ENCODE results near the gene FMNL2. TPM values are rescaled to one million over a fixed set of nuclear protein-coding genes. Genes with fewer than 3 reads are reported as not detected.

Gene FMNL2
- total RNA-seq, 2 experiments from 2014 or later = 2.2 TPM

DNA sequence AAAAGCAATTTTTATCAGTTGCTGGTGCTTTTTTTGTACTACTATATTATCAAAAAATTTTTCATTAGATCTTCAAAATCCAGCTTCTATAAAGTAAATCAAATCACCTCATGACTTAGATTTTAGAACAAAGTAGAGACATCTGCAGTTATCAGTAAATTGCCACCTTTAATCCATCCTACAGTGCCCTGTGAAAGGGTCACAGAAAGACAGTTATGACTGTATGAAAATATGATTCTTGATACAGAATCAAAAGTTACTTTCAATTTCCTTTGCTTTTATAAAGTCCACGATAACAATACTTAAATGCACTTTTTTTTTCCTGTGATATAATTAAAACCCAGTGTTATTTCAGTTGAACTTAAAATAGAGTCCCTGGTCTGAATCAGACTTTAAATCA, 320.9 kb downstream of the FMNL2 start:
- Mint-ChIP-seq H3K4me3 (no peak overlapping the region), H3K4me1 (ENCODE audit: low read depth) (peaks cover 17% of the 10 kb centered on the region), H3K27ac (no peak overlapping the region), H3K27me3 (no peaks in the 10 kb centered on the region), H3K36me3 (peaks cover 33% of the 10 kb centered on the region), H3K9me3 (no peaks in the 10 kb centered on the region)
- DNase-seq = no peak
- ChIA-PET POLR2A (interaction anchor here (0.6 kb wide), 1 partner anchor 1083 kb away, joined by 3 read pairs; no protein-coding TSS in a partner anchor), CTCF (no interaction called here)
- intact Hi-C loops (cut with micrococcal nuclease) = no loop called here

DNA sequence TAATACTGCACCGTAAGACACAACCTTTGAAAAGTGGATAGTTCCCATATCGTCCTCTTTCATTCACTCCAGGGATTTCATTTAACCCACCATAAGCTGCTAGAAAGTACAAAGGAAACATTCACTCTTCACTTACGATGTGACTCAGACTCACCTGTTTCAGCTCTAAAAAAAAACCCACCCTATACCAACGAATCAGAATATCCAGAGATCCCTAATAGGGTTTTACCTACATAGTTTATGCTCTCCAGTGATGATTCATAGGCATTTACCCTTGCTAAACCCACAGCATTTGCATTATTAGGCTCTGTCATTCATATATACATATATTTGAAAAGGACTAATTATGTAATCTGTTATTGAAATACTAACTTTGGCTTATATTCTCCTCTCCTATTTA, 322.1 kb downstream of the FMNL2 start:
- POLR2A ChIA-PET = no interaction called here
- no peak for DNase-seq
- intact Hi-C loops (cut with micrococcal nuclease) = no loop called here
- CTCF ChIA-PET = no interaction called here
- Mint-ChIP-seq H3K27ac (peak overlapping the region; percentile 6), H3K27me3 (no peaks in the 10 kb centered on the region), H3K4me3 (no peak overlapping the region), H3K36me3 (peaks cover 35% of the 10 kb centered on the region), H3K9me3 (no peaks in the 10 kb centered on the region), H3K4me1 (ENCODE audit: low read depth) (peaks cover 17% of the 10 kb centered on the region)

DNA sequence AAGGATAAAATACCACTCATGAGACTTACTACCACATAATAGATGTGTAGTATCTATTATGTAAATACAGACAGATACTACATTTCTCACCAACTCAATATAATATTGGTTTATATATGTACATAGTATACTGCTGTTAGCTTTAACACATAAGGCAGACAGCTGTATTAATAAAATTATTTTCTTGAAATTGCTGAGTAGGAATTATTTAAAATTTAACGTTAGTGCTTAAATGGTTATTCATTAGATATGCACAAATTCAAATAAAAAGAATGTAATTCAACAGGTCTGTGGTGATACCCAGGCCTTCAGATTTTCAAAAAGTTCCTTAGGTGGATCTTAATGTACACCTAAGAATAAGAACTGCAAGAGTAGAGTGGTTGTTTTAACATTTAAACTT, 323.2 kb downstream of the FMNL2 start:
- Mint-ChIP-seq H3K27me3 (no peaks in the 10 kb centered on the region), H3K4me3 (no peak overlapping the region), H3K27ac (no peak overlapping the region), H3K4me1 (ENCODE audit: low read depth) (peaks cover 17% of the 10 kb centered on the region), H3K36me3 (peaks cover 35% of the 10 kb centered on the region), H3K9me3 (no peaks in the 10 kb centered on the region)
- intact Hi-C loops (cut with micrococcal nuclease) = no loop called here
- no peak for DNase-seq
- CTCF ChIA-PET = interaction anchor here (0.8 kb wide), 1 partner anchor 22 kb away, joined by 3 read pairs; no protein-coding TSS in a partner anchor
- POLR2A ChIA-PET = no interaction called here

DNA sequence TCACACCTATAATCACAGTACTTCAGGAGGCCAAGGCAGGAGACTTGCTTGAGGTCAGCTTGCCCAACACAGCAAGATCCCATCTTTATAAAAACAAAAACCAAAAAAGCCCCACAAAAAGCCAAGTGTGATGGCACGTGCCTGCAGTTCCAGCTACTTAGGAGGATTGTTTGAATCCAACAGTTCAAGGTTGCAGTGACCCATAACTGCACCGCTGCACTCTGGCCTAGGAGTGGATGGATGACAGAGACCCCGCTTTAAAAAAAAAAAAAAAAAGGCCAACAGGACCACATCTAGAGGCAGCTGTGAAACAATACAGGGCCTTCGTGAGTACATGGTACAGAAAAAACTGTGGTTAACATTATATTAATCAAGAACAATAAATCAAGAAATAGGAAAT, 326.1 kb downstream of the FMNL2 start:
- peaks cover 14% of the 10 kb centered on the region for H3K4me1 Mint-ChIP-seq (ENCODE audit: low read depth)

DNA sequence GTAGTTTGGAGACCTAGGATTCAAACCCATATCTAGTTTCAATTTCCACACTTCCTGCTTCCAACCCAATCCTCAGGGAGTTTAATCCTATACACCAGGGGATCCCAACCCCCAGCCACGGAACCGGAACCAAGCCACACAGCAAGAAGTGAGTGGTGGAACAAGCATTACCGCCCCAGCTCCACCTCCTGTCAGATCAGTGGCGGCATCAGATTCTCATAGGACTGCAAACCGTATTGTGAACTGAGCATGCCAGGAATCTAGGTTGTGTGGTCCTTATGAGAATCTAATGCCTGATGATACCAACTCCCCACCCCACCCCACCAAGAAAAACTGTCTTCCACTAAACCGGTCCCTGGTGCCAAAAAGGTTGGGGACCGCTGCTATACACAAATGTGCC, 329.8 kb downstream of the FMNL2 start:
- Mint-ChIP-seq H3K27ac (no peak overlapping the region), H3K4me1 (ENCODE audit: low read depth) (no peaks in the 10 kb centered on the region), H3K4me3 (no peak overlapping the region), H3K27me3 (no peaks in the 10 kb centered on the region), H3K36me3 (peaks cover 56% of the 10 kb centered on the region), H3K9me3 (no peaks in the 10 kb centered on the region)
- DNase-seq = no peak
- POLR2A ChIA-PET = no interaction called here
- CTCF ChIA-PET = no interaction called here
- intact Hi-C loops (cut with micrococcal nuclease) = no loop called here

More for the DNA sequence above, 326.1 kb downstream of the FMNL2 start:
- Mint-ChIP-seq H3K36me3 (peaks cover 50% of the 10 kb centered on the region), H3K27me3 (no peaks in the 10 kb centered on the region), H3K4me3 (no peak overlapping the region), H3K27ac (no peak overlapping the region), H3K9me3 (no peaks in the 10 kb centered on the region)
- CTCF ChIA-PET = no interaction called here
- intact Hi-C loops (cut with micrococcal nuclease) = no loop called here
- POLR2A ChIA-PET = interaction anchor here (0.6 kb wide), 1 partner anchor 1204 kb away, joined by 3 read pairs; no protein-coding TSS in a partner anchor
- DNase-seq = no peak

DNA sequence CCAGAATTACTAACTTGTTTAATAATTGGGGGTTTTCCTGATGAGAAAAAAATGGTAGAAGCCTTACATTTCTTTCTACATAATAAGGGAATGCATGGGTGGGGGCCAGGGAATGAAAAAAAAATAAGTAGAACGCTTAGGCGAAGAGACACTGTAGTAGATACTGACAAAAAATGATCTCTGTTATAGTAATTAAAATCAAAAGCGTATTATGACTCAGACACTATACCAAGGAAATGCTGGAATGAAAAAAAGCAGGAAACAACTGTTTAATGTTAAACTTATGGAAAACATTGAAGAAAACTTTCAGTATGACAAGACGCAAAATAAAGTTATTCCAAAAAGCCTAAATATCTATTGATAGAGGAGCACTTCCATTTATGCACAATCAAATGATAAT, 339.4 kb downstream of the FMNL2 start:
- H3K9me3 Mint-ChIP-seq = no peaks in the 10 kb centered on the region
- H3K27me3 Mint-ChIP-seq = no peaks in the 10 kb centered on the region
- H3K27ac Mint-ChIP-seq = no peak overlapping the region
- H3K4me1 Mint-ChIP-seq (ENCODE audit: low read depth) = peaks cover 10% of the 10 kb centered on the region
- POLR2A ChIA-PET = no interaction called here
- H3K36me3 Mint-ChIP-seq = peaks cover 33% of the 10 kb centered on the region
- no peak for DNase-seq
- intact Hi-C loops (cut with micrococcal nuclease) = no loop called here
- no peak overlapping the region for H3K4me3 Mint-ChIP-seq
- CTCF ChIA-PET = interaction anchor here (0.5 kb wide), 1 partner anchor 76 kb away, joined by 3 read pairs; no protein-coding TSS in a partner anchor

DNA sequence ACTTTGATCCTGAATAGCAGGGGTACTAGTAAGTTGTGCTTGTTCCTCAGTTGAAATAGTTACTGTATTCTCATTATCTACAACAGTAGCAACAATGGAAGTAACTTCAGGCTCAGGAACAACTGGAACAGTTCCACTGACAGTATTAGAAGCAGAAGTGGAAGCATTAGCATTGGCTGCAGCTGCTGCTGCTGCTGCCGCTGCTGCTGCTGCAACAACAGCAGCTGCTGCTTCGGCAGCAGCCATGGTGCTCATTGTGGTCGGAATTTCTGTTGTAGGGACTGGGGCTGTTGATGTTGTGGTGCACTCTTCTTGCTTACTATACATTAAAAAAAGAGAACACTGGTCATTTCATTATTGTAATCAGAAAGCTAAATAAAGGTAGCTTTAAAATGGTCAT, 341.5 kb downstream of the FMNL2 start:
- H3K27ac Mint-ChIP-seq = no peak overlapping the region
- ChIA-PET POLR2A (no interaction called here), CTCF (interaction anchor here (0.8 to 1.5 kb wide), 2 partner anchors 39 to 64 kb away, joined by 3 to 4 read pairs; no protein-coding TSS in a partner anchor)
- no peaks in the 10 kb centered on the region for H3K9me3 Mint-ChIP-seq
- H3K4me1 Mint-ChIP-seq (ENCODE audit: low read depth) = peaks cover 10% of the 10 kb centered on the region
- no peak for DNase-seq
- H3K36me3 Mint-ChIP-seq = peaks cover 34% of the 10 kb centered on the region
- H3K4me3 Mint-ChIP-seq = no peak overlapping the region
- no peaks in the 10 kb centered on the region for H3K27me3 Mint-ChIP-seq
- intact Hi-C loops (cut with micrococcal nuclease) = loop anchor here (5.0 kb wide), 1 partner anchor 41 kb away; the partner anchor contains the start of genes ARL6IP6 and PRPF40A

DNA sequence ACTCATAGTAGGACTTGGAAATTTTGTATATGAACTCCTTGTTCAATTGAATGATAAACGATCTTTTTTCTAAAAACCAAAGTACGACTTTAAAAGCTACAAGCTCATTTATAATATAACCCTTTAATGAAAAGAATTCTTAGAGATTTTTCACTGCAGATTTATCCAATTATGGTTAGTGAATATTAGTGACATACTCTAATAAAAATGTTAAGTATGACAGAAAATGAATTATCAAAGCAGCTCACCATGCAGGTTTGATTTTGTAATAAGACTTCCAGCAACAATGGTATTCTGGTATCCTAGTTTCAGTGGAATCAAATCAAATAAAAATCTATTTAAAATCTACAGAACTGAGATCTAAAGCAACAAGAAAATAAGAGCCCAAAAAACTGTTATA, 343.8 kb downstream of the FMNL2 start:
- Mint-ChIP-seq H3K4me3 (no peak overlapping the region), H3K9me3 (no peaks in the 10 kb centered on the region), H3K36me3 (peaks cover 35% of the 10 kb centered on the region), H3K27me3 (no peaks in the 10 kb centered on the region), H3K27ac (no peak overlapping the region), H3K4me1 (ENCODE audit: low read depth) (peaks cover 22% of the 10 kb centered on the region)
- POLR2A ChIA-PET = no interaction called here
- intact Hi-C loops (cut with micrococcal nuclease) = loop anchor here (5.0 kb wide), 1 partner anchor 38 kb away; the partner anchor contains the start of genes ARL6IP6 and PRPF40A
- DNase-seq = no peak
- CTCF ChIA-PET = no interaction called here

DNA sequence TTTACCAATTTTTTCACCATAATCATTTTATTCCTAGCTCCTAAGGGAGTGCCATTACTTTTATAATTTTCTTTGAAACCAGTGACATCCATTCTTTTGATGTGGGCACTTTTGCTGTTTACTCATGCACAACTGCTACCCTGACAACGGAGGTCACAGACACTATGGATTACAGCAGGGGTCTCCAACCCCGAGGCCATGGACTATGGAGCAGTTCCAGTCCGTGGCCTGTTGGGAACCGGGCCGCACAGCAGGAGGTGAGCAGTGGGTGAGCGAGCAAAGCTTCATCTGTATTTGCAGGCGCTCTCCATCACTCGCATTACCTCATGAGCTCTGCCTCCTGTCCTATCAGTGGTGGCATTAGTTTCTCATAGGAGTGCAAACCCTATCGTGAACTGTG, 347.7 kb downstream of the FMNL2 start:
- no peaks in the 10 kb centered on the region for H3K27me3 Mint-ChIP-seq
- ChIA-PET POLR2A (no interaction called here), CTCF (no interaction called here)
- no peak overlapping the region for H3K27ac Mint-ChIP-seq
- intact Hi-C loops (cut with micrococcal nuclease) = no loop called here
- DNase-seq = no peak
- H3K36me3 Mint-ChIP-seq = peaks cover 31% of the 10 kb centered on the region
- no peaks in the 10 kb centered on the region for H3K9me3 Mint-ChIP-seq
- H3K4me3 Mint-ChIP-seq = no peak overlapping the region
- H3K4me1 Mint-ChIP-seq (ENCODE audit: low read depth) = peaks cover 33% of the 10 kb centered on the region

DNA sequence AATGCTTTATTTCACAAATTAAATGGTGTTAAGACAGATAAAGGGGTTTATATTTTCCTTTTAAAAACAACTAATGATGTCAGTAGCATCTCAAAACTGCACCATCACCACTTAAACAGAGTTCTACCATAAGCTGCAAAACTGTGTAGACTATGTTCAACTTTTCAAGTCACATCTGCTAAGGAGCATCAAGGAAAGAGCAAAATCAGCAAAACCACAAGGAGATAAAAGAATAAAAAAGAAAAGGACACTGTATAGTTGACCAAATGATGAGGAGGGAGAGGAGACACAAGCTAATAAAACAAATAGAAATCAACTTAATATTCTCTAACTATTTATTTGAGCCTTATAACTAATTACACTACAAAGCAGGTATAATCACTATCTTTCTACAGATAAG, 348.4 kb downstream of the FMNL2 start:
- no peak overlapping the region for H3K27ac Mint-ChIP-seq
- H3K4me1 Mint-ChIP-seq (ENCODE audit: low read depth) = peaks cover 33% of the 10 kb centered on the region
- no peak for DNase-seq
- no peak overlapping the region for H3K4me3 Mint-ChIP-seq
- intact Hi-C loops (cut with micrococcal nuclease) = no loop called here
- H3K36me3 Mint-ChIP-seq = peaks cover 31% of the 10 kb centered on the region
- ChIA-PET CTCF (no interaction called here), POLR2A (no interaction called here)
- H3K9me3 Mint-ChIP-seq = no peaks in the 10 kb centered on the region
- H3K27me3 Mint-ChIP-seq = no peaks in the 10 kb centered on the region

DNA sequence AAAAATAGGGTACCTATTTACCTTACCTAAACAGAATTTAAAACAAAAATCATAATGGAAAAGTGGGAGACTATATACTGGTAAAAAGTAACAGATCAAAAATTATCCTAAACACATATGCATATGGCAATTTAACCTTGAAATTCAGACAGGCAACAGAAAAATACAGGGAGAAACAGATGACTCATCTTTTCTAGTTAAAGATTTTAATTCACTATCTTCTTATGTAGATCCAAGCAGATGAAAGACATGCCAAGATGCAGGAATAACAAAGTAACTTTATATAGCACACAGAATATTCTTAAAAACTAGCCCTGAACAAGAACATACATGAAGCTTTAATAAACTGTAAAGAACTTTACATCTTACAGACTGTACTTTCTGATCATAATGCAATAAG, 351.3 kb downstream of the FMNL2 start:
- CTCF ChIA-PET = no interaction called here

DNA sequence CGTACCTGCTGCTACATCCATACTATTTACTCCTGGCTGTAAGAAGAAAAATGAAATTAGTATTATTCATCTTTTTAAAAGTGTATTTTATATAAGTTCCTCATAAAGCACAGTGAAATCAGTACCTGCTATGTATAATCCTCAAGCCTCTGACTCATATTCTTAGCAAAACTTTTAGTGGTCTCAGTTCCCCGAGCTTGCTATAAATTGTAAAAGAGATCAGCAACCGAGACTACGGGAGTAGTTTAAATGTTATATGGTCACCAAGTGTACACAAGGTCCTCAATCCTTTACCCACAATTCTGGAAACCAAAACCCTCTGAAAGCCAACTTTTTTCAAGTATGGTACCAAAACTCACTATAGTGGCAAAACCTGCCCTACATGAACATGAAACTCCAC, 358.1 kb downstream of the FMNL2 start:
- H3K4me3 Mint-ChIP-seq = no peak overlapping the region

More for the DNA sequence above, 351.3 kb downstream of the FMNL2 start:
- no peaks in the 10 kb centered on the region for H3K9me3 Mint-ChIP-seq
- no peak overlapping the region for H3K4me3 Mint-ChIP-seq
- H3K4me1 Mint-ChIP-seq (ENCODE audit: low read depth) = peaks cover 33% of the 10 kb centered on the region
- DNase-seq = no peak
- H3K36me3 Mint-ChIP-seq = peaks cover 31% of the 10 kb centered on the region
- POLR2A ChIA-PET = no interaction called here
- no peak overlapping the region for H3K27ac Mint-ChIP-seq
- intact Hi-C loops (cut with micrococcal nuclease) = no loop called here
- no peaks in the 10 kb centered on the region for H3K27me3 Mint-ChIP-seq

DNA sequence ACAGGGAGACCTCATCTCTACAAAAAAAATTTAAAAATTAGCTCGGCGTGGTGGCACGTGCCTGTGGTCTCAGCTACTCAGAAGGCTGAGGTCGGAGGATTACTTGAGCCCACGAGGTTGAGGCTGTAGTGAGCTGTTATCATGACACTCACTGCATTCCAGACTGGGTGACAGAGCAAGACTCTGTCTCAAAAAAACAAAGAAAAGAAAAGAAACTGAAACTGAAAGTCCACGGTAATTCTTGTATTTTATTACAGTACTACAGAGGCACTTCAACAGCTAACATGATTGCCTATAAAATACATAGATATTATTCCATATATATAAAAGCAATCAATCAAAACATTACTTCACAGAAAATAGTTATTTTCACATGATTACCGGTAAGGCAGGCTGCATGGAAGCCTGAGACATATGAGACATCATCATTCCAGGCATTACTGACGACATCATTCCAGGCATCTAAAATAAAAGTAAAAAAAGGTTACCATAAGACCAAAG, 359.2 kb downstream of the FMNL2 start:
- peaks cover 40% of the 10 kb centered on the region for H3K4me1 Mint-ChIP-seq (ENCODE audit: low read depth)
- peaks cover 14% of the 10 kb centered on the region for H3K36me3 Mint-ChIP-seq
- peak overlapping the region; percentile 60 for H3K4me3 Mint-ChIP-seq
- peak overlapping the region; percentile 80 for H3K27ac Mint-ChIP-seq
- DNase-seq = peak; percentile 71
- CTCF ChIA-PET = interaction anchor here (0.5 to 2.0 kb wide), 4 partner anchors 12 to 518 kb away, joined by 3 to 8 read pairs (median 4); partner anchors contain the start of genes PRPF40A and STAM2
- intact Hi-C loops (cut with micrococcal nuclease) = loop anchor here (1.0 to 5.0 kb wide), 2 partner anchors 23 to 277 kb away; partner anchors contain the start of gene PRPF40A
- POLR2A ChIA-PET = interaction anchor here (0.6 to 2.2 kb wide), 3 partner anchors 18 to 622 kb away, joined by 4 to 32 read pairs (median 6); partner anchors contain the start of genes ARL6IP6 and PRPF40A
- H3K9me3 Mint-ChIP-seq = no peaks in the 10 kb centered on the region
- no peaks in the 10 kb centered on the region for H3K27me3 Mint-ChIP-seq

More for the DNA sequence above, 358.1 kb downstream of the FMNL2 start:
- Mint-ChIP-seq H3K36me3 (peaks cover 17% of the 10 kb centered on the region), H3K27me3 (no peaks in the 10 kb centered on the region), H3K9me3 (no peaks in the 10 kb centered on the region), H3K27ac (peak overlapping the region; percentile 49), H3K4me1 (ENCODE audit: low read depth) (peaks cover 38% of the 10 kb centered on the region)
- DNase-seq = no peak
- POLR2A ChIA-PET = interaction anchor here (2.2 kb wide), 1 partner anchor 24 kb away, joined by 32 read pairs; the partner anchor contains the start of genes ARL6IP6 and PRPF40A
- intact Hi-C loops (cut with micrococcal nuclease) = loop anchor here (2.0 to 5.0 kb wide), 2 partner anchors 120 to 276 kb away; no protein-coding TSS in a partner anchor
- CTCF ChIA-PET = interaction anchor here (2.0 kb wide), 1 partner anchor 24 kb away, joined by 8 read pairs; the partner anchor contains the start of gene PRPF40A

All from activated CD4-positive, alpha-beta memory T cell treated with anti-CD3 and anti-CD28 coated beads for 36 hours (primary cell).